ENCODE results near the gene TAF1C.
"Not testable (repeated sequence)": the region's sequence is repeated elsewhere in the genome, so short reads cannot be mapped to it uniquely, and the experiment has no call there.

Gene TAF1C

DNA sequence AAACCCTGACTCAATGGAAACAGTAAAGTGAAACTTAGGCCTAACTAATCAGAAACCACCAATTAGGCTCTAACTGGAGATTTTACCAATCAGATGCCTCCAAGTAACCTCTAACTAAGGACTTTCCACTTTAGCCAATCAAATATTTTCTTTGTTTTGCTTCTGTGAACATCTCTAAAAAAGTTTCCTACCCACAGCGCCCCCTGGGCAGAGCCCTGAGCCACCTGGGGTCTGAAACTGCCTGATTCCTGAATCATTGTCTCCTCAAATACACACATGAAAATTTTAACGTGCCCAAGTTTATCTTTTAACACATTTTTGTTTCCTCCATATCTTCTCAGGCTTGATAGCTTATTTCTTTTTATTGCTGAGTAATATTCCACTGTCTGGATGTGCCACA, 23.1 kb upstream of the TAF1C start:
- DNase-seq = no peak

DNA sequence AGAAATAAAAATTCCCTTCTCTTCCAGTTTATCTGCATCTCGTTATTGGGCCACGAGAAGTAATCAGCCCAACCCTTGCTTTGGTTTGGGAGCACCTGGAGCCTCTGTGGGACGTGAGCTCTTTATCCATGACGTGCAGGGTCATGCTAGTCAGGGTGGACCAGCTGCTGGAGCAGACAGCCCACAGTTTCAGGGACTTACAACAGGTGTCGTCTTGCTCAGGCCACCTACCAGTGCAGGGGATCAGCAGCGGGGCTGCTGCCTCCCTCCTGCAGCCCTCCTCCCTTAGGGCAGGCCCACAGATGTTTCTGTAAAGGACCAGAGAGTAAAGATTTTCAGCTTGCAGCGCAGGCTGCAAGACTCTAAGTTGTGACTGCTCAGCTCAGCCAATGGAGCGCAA, 21.0 kb upstream of the TAF1C start:
- no peak for DNase-seq

DNA sequence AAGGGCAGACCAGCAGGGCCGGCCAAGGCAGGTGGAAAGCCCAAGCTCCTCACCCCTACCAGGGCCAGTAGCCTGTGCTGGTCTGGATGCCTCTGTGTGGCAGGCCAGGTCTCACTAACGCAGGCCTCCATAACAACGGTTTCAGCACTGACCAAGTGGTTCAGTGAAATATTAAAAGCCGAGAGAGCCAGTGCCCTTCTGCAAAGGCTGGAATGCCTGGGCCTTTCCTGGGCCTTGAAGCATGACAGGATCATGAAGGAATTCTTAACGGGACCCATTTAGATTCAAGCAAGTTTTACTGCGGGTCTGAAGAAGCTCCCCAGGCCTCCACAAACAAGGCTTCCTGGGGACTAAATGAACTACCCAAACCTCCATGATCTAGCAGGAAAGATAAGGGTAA, 20.4 kb upstream of the TAF1C start:
- DNase-seq = no peak

DNA sequence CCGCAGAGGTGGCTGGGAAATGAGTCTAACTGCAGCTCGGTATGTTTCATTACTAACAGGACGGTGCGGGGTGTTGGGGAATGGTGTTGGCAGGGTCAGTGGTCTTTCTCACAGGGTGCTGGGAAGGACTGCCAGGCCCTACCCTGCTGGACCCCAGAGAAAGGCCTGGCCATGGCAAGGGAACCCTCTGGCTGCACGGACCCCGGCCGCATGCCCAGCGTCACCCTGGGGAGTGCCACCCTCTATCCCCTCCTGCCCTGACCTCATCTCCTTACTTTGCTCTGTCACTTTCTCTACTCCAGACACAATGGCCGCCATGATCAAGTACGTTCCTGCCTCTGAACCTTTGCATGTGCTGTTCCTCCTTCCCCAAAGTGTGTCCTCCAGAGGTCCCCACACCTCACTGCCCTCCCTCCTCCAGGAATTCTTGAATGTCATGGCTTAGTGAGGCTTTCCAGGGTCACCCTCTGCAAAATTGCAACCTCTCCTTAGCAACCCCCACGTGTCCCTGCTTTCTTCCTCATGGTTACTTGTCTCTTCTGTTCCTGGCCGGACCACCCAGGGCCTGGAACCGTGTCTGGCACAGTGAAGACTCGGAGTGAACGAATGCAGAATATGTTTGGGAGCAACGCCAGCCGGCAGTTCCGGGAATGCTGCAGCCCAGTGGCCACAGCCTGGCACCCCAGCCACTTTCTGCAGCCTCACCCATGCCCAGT, 19.3 kb upstream of the TAF1C start:
- DNase-seq = no peak

DNA sequence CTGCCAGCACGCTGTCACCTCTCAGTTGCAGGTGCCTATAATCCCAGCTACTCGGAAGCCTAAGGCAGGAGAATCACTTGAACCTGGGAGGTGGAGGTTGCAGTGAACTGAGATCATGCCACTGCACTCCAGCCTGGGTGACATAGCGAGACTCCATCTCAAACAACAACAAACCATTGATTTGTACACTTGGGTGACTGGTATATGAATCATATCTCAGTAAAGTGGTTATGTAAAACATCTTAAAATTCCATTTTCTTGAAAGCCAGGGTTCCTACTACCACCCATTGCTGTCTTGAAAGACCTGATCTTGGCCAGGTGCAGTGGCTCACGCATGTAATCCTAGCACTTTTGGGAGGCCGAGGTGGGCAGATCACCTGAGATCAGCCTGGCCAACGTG, 18.3 kb upstream of the TAF1C start:
- DNase-seq = not testable (repeated sequence)

DNA sequence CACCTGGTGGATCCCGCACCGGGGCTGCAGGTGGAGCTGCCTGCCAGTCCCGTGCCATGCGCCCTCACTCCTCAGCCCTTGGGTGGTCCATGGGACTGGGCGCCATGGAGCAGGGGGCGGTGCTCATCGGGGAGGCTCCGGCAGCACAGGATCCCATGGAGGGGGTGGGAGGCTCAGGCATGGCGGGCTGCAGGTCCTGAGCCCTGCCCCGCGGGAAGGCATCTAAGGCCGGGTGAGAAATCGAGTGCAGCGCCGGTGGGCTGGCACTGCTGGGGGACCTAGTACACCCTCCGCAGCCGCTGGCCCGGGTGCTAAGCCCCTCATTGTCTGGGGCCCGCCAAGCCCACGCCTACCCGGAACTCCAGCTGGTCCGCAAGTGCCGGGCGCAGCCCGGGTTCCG, 17.7 kb upstream of the TAF1C start:
- DNase-seq = not testable (repeated sequence)

DNA sequence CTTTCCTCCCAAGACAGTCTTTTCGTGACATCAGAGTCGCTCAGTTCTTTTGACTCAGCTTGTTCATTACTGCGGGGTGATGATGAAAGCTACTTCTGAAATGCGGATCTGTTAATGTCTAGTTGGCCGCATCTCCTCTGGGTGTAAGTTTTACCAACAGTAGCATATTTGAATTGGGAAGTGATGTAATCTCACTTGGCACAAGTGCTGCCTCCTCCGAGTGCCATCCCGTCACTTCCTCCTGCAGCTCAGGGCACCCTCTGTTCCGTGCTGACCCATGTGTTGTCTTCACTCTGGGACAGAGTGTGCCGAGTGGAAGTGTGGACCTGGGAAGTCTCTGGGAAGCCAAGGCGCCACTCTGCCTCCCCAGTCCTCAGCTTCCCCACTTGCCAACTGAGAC, 13.0 kb upstream of the TAF1C start:
- peak; percentile 37 for DNase-seq

DNA sequence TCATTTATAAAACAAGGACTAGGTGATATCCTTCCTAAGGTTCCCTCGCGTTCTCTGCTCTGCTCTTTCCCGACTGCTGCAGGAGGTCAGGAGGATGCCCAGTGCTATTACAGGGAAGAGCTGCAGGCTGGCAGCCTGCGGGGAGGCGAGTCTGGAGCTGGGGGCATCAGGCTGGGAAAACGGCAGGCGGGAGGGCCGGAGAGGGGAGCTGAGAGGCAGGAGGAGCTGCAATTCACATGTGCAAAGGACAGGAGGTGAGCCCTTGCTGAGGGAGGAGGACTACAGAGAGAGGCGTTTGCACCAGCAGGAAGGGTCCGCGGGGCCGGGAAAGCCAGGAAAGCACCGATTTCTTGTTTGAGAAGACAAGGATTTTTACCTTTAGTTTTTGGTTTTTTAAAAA, 12.2 kb upstream of the TAF1C start:
- DNase-seq = no peak

DNA sequence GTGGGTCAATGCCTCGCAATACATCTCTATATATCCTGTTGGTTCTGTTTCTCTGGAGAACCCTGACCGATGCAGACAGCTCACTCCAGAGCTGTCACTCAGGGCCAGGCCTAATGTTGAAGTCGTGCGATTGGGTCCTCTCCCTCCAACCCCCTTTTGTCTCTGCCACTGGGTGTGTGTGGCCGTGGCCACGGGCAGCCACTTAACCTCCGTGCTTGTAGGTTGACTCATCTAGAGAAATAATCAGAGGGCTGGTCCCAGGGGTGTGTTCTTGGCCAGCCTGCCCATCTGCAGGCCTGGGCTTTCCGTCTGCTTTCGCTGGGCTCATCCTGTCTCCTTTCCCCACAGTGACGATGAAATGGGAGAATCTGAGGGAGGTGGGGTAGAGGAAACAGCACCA, 11.5 kb upstream of the TAF1C start:
- no peak for DNase-seq

DNA sequence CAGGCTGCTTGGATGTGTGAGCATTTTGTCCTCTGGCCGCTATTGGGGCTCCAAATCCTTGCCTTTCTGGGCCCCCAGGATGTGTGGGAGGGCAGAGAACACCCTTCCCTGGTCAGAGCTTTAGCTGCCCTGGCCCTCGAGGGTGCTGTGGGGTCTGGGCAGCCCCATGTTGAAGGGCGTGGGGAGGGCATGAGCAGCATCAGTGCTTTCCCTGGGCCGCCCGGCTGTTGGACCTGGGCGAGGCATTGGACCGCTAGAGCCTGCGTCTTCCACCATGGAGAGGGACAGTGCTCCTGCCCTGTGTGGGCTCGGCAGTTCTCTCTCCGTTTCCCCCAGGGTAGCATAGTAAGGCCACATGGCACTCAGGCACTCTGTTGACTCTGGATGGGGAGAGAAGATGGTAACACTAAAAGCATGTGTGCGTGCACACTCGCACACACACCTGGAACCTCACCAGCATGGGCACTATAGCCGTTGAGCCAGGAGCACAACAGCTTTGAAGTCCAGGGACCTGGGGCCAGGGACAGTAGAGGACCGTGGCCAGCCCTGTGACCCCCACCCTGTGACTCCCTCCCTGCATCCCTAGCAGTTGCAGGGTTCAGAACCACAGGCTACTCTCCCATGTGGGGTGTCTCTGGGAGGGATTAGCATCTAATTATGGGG, 10.7 kb upstream of the TAF1C start:
- DNase-seq = no peak

DNA sequence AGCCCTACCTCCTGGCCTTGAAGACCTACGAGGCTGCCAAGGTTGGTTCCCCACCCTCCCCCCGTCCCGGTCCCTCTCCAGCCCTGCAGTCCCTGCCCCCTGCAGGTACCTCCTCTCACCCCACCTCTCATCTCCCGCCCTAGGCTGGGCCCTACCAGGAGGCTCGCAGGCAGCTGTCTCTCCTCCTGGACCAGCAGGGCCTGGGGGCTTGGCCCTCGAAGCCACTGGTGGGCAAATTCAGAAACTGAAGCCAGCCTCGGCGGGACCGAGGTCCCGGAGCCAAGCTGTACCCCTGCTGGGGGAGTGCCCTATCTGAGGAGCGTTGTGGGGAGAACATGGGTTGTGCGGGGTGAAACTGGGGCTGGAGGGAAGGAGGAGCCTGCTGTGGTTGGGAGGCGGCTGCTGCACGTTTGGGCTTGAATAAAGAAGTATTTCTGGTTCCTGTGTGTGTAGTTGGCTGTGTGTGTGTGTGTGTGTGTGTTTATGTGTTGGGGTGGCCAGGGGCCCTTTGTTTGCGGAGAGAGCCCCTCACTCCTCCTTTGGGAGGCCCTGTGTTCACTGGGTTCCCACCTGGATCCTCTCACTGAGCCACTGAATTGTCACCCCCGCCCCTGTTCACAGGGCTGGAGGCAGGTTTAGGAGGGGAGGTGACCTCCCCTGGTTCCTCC, 10.0 kb upstream of the TAF1C start:
- DNase-seq = no peak

DNA sequence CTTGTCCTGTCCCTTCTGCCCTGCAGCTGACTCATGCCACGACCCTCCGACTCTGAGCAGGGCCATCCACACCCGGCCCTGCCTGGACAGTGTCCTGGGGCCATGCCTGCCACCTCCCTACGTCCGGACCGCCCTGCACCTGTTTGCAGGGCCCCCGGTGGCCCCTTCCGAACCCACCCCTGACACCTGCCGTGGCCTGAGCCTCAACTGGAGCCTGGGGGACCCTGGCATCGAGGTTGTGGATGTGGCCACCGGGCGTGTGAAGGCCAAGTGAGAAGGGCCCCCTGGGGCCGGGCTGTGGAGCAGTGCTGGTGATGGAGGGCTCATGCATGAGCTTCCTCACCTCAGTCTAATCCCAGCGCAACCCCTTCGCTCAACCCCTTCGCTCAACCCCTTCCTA, 9.2 kb upstream of the TAF1C start:
- no peak for DNase-seq

DNA sequence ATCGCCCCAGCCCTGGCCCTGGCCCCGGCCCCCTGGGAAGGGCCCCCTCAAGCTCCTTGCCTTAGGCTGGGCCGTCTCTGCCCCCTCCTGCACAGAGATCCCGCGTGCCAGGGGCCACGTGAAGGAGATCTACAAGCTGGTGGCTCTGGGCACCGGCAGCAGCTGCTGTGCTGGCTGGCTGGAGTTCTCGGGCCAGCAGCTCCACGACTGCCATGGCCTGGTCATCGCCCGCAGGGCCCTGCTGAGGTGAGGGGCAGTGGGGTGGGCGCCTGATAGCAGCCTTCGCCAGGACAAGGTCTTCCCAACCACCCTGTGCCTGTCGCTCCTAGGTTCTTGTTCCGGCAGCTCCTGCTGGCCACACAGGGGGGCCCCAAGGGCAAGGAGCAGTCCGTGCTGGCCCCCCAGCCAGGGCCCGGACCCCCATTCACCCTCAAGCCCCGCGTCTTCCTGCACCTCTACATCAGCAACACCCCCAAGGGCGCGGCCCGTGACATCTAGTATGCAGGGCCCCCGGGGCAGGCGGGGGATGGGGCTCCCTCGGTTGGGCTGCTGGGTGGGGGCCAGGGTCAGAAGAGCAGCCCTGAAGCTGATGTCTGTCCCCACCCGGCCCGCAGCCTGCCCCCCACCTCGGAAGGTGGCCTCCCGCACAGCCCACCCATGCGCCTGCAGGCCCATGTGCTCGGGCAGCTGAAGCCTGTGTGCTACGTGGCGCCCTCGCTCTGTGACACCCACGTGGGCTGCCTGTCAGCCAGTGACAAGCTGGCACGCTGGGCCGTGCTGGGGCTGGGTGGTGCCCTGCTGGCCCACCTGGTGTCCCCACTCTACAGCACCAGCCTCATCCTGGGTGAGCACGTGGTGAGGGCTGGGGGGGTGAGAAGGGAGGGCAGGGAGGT, 8.6 kb upstream of the TAF1C start:
- DNase-seq = no peak

DNA sequence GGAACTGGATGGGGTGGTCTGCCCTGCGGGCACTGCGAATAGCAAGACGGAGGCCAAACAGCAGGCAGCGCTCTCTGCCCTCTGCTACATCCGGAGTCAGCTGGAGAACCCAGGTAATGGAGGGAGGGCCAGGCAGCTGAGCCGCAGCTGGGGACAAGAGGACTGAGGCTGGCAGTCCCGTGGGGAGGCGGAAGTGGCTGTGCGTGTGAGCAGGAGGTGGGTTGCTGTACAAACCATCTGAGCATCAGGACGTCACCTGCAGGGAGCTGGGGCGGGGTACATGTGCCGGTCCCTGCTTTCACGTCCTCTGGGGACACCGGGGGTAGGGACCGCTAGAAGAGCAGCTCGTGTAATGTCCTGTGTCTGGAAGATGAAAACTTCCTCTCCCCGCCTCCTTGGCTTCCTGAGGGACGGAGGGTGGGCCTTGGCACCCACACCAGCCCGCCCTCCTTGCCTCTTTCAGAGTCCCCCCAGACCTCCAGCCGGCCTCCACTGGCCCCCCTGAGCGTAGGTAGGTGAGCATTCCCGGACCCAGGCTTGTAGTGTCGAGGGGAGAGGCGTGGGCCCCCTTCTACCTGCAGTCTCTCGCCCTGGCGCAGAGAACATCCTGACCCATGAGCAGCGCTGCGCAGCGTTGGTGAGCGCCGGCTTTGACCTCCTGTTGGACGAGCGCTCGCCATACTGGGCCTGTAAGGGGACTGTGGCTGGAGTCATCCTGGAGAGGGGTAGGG, 7.8 kb upstream of the TAF1C start:
- DNase-seq = peak; percentile 37

DNA sequence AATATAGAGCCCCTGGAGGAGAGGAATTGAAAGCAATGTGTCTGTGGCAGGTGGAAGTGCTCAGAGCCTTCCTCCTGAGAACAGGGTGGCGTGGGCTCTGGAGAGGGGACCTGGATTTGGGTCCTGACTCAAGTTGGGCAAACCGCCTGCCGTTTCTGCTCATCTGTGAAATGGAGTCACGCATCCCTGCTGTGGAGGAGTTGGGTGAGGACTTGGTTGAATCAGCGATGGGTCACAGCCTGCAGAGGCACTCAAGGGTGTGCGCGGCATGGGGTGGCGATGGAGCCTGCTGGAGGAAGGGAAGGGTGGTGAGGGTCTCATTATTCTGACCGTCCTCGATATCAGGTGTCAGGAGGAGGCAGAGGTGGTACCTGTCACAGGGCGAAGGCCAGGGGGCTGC, 7.2 kb upstream of the TAF1C start:
- no peak for DNase-seq

DNA sequence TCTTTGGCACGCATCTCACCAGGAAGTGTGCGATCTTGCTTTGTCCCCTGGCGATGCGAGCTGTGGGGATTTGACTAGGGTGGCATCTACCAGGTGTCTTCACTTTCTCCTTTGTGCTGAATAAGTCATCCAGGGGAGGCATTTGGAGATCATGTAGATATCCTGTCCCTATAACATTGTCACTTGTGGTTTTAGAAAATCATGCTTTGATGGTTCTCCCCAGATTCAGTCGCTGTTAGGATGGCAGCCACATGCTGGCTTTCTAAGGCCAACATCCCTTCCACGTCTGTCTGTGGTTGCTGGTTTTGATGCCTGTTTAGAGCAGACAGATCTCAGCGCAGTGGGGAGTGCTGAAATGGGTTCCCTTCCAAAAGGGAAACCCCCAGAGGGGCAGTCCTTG, 6.6 kb upstream of the TAF1C start:
- DNase-seq = no peak

DNA sequence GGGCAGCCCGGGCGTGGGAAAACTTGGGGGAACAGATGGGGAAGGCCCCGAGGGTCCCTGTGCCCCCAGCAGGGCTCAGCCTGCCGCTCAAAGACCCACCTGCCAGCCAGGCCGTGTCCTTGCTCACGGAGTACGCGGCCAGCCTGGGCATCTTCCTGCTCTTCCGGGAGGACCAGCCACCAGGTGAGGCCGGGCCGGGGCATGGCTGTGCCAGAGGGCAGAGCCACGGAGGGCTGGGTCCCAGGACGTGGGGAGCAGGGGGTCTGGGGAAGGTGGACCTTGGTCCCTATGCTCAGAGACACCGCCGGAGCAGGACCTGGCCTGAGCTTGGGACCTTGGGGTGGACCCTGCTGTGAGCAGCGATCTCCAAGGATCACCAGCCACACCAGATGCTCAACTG, 4.6 kb upstream of the TAF1C start:
- no peak for DNase-seq

DNA sequence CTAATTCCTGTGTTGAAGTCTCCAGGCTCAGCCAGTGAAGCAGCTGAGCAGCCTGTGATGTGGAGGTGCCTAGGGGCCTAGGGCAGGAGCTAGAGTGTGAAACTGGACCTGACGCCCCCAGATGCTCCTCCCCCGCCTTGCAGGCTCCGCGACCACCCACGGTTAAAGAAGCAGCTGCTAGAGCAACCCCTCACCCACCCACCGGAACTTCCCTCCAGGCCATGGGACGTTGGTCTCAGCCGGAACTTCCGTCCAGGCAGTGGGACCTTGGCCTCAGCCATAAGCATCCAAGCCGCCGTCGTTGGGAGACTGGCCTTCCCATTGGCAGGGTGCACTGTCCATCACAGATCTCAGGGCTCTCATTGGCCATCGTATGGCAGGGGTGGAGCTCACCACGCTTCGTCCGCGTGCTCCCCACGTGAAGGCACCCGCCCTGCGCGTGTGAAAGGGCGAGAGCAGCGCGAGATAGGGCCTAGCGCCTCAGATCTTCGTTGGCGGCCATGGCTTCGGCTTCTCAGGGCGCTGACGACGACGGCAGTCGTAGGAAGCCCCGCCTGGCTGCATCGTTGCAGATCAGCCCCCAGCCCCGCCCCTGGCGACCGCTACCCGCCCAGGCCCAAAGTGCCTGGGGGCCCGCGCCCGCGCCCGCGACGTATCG, 4.0 kb upstream of the TAF1C start, which contains the start of gene ADAD2:
ADAD2 (plus strand) TSS at position 427 of the 658 bp plus-strand sequence; CDS start at position 501, 74 bp downstream.
- no peak for DNase-seq

DNA sequence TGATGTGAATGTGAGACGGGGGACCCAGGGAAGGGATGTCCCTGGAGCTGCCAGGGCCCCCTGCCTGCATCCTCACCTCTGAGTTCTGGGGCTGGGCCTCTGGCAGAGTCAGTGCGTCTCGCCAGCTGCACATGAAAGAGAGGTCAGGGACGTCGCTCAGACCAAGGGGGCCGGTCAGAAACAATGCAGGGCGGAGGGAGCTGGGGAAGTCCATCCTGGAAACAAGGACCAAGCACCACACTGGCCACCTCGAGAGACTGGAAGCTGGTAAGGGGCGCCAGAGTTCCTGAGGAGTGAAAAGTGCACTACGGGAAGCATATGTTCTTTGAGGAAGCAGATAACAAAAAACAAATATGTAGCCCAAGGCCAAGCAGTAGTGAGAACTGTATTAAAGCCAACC, 2.1 kb downstream of the TAF1C start:
- DNase-seq = no peak

DNA sequence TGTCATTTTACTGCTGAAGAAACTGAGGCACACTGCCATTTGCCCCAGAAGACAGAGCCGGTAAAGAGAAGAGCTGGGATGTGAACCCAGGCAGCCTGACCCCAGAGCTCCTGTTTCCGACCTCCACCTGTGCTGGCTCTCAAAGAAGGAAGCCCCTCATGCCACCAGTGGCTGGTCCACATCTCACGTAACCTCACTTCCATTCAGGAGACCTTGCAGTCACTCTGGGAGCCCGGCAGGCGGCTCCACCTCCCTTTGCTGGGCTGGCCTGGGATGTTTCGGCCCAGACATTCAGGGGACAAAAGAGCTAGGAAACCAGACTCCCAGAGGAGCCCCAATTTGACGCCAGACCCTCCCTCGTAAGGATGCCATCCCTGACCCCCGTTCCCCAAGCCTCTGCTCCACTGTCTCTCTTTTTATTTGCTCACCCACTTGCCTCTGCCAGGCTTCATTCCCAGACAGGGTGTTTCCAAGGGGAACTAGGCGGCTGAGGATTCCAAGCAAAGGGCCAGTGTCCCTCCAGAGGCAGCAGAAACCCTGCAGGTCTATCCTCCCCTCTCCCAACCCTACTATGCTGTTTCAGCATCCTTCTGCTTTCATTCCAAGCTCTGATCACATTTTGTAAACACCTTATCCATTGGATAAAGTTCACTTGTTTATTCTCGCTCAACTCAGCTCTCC, 2.8 kb downstream of the TAF1C start:
- DNase-seq = no peak

DNA sequence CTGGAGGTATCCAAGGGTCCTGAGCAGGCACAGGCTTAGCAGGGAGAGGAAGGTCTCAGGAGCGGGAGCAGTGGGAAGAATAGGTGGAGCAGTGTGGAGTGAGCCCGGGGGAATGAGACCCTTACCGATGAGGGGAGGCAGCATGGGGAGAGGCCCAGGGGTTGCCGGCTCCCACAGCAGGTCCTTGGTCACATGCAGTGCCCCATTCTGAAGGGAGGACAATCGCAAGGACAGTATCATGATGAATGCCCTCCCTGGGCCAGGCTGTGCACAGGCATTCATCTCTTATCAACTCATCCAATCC, 3.3 kb downstream of the TAF1C start:
- no peak for DNase-seq
